Fibroblast of pulmonary artery (primary cell): ENCODE measurements around the gene TAMALIN.
A peak's percentile ranks its signal among the peaks of the same experiment; 100 is the strongest.

Experiments
- DNase-seq: peaks from one replicate; pipeline ENCODE4 v3.0.0-alpha.2; 2010; ENCODE audit warnings: low read depth
- H3K4me3 ChIP-seq: replicated peaks from 2 replicates; pipeline ENCODE4 v1.5.1; 2011; ENCODE audit warnings: low read depth, mild to moderate bottlenecking, control low read depth, low read length, moderate library complexity
- CTCF ChIP-seq: IDR thresholded peaks from 2 replicates; pipeline ENCODE4 v1.5.1; 2011; ENCODE audit warnings: mild to moderate bottlenecking, control low read depth, low read length, inconsistent platforms; ENCODE audit errors: missing control alignments

TAMALIN gene

GRCh38 chr12:52006726-52007157, at the start of gene TAMALIN:
TAMALIN (plus strand) TSS chr12:52006946; CDS start chr12:52007020, 74 bp downstream.
- H3K4me3 ChIP-seq, result peak within 1 kb of the TSS; percentile 86
- peak; percentile 77 for DNase-seq
- no peak for TF ChIP-seq CTCF

GRCh38 chr12:51958542-51958941, 48.2 kb upstream of the TAMALIN start:
- TF ChIP-seq CTCF, result no peak

GRCh38 chr12:51959211-51959610, 47.5 kb upstream of the TAMALIN start:
- TF ChIP-seq CTCF, result no peak
- peak; percentile 51 for DNase-seq
- no peak overlapping the region for H3K4me3 ChIP-seq

More at GRCh38 chr12:51958542-51958941, 48.2 kb upstream of the TAMALIN start:
- H3K4me3 ChIP-seq, result no peak overlapping the region
- DNase-seq, result no peak

GRCh38 chr12:51959921-51960320, 46.8 kb upstream of the TAMALIN start:
- no peak for DNase-seq
- H3K4me3 ChIP-seq, result no peak overlapping the region
- TF ChIP-seq CTCF, result no peak

- H3K4me3 ChIP-seq, result no peak overlapping the region
- no peak for TF ChIP-seq CTCF
- no peak for DNase-seq
Measured at GRCh38 chr12:51960488-51960887, 46.3 kb upstream of the TAMALIN start.

GRCh38 chr12:51960890-51961289, 45.9 kb upstream of the TAMALIN start:
- no peak for DNase-seq
- no peak for TF ChIP-seq CTCF
- H3K4me3 ChIP-seq, result no peak overlapping the region

- no peak overlapping the region for H3K4me3 ChIP-seq
- DNase-seq, result no peak
- TF ChIP-seq CTCF, result no peak
Measured at GRCh38 chr12:51961834-51962233, 44.9 kb upstream of the TAMALIN start.
